Mononuclear cell (primary cell): ENCODE results near the gene MICAL2. TPM values are rescaled to one million over a fixed set of nuclear protein-coding genes. Genes with fewer than 3 reads are reported as not detected.
"Not testable (repeated sequence)": the region's sequence is repeated elsewhere in the genome, so short reads cannot be mapped to it uniquely, and the experiment has no call there.

Experiments
- H3K27me3 ChIP-seq: 2 replicates; pipeline ENCODE4 v1.6.0; 2011; ENCODE audit warnings: low read length, control low read depth; ENCODE audit not compliant: insufficient read depth
- H3K4me1 ChIP-seq: 2 replicates; pipeline ENCODE4 v1.5.1; 2011; ENCODE audit warnings: mild to moderate bottlenecking, low read length, control low read depth; ENCODE audit not compliant: insufficient read depth
- H3K4me3 ChIP-seq: 2 replicates; pipeline ENCODE4 v1.5.1; 2011; ENCODE audit warnings: mild to moderate bottlenecking, low read length, moderate library complexity
- H3K9me3 ChIP-seq: 2 replicates; pipeline ENCODE4 v1.5.1; 2011; ENCODE audit warnings: low read depth, mild to moderate bottlenecking, control low read depth, low read length
- total RNA-seq: library from RNA; depleted of rRNA; stranded (reverse); fragments of >200 nt; gene quantifications from one replicate; pipeline ENCODE4 v1.2.3, GENCODE V29; 2012

The MICAL2 gene
- total RNA-seq, 1 donor = 14.5 TPM

- Histone ChIP-seq H3K27me3 (no peaks in the 10 kb centered on the region), H3K4me3 (no peak overlapping the region), H3K4me1 (peaks cover 20% of the 10 kb centered on the region), H3K9me3 (no peaks in the 10 kb centered on the region)
Measured at GRCh38 chr11:12140186-12140793, 29.9 kb downstream of the MICAL2 start.

GRCh38 chr11:12141283-12141682 is 30.9 kb downstream of the MICAL2 start:
- Histone ChIP-seq H3K4me3 (no peak overlapping the region), H3K4me1 (peaks cover 20% of the 10 kb centered on the region), H3K9me3 (no peaks in the 10 kb centered on the region), H3K27me3 (no peaks in the 10 kb centered on the region)

DNA sequence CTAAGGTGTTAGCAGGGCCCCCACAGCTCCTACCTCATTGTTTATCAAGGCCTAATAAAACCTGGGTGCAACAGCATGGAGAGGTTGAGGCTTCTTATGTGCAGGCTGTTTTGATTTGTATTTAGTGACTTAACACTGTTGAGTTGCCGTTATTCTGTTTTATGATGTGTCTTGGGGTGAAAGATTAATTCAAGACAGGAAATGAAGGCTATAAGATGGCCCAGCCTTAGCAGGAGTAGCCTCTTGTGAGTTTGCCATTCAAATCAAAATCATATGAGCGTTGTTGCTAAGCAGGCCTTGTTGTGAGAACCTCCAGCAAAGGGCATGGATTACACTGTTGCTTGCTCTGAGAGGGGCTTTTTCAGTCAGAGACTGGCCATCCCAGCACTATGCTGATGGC is 31.8 kb downstream of the MICAL2 start:
- Histone ChIP-seq H3K4me3 (no peak overlapping the region), H3K9me3 (no peaks in the 10 kb centered on the region), H3K4me1 (peaks cover 20% of the 10 kb centered on the region), H3K27me3 (no peaks in the 10 kb centered on the region)

DNA sequence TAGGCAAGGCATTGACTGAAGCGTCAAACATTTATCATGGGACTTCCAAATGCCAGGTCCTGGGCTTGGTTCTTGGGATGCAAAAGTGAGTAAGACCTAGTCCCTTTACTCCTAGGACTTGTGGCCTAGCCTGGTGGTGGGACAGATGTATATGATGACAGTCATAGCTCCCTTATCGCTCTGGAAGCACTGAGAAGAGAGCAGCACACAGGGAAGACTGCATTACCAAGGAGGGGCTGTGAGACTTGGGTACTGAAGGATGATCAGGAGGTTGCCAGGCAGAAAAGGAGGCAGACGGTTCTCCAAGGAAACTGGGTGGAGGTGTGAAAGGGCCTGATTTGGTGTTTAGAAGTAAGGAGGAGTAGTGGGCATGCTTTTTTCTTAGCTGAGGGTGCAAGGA is 32.5 kb downstream of the MICAL2 start:
- Histone ChIP-seq H3K9me3 (no peaks in the 10 kb centered on the region), H3K4me3 (no peak overlapping the region), H3K27me3 (no peaks in the 10 kb centered on the region), H3K4me1 (peaks cover 20% of the 10 kb centered on the region)

DNA sequence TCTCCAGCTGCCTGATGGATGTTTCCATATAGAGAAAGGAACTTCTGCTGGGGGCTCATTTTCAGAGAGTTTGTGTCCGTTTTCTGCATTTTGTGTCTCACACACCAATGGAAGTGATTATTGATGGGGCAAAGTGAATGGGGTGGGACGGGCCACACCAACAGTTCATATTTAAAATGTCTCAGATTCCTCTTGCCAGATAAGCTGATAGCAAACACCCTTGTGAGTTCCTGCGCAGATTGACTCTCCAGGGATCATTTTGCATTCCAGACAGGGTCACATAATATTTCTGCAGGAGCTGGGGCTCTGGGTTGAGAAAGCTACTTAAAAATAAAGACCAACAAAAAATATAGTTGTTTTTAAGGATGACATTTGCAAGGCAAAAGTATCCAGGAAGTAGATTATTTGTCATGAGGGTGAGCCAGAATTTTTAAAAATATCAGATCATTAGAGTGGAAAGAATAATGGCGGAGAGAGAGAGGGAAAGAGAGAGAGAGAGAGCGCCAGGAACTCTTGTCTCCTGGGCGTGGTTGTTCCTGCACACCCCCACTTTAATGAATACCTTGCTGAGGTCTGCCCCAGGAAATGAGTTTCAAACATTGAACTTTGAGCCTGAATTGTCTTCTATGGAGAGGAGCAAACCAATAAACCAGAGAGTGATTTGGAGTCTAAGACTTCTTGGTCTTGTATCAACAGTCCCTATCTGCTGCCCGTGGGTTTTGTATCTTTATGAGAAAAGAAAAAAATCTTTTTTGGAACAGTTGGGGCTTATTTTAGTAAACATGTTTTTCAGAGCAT is 33.3 kb downstream of the MICAL2 start:
- Histone ChIP-seq H3K4me1 (peaks cover 20% of the 10 kb centered on the region), H3K4me3 (no peak overlapping the region), H3K27me3 (no peaks in the 10 kb centered on the region), H3K9me3 (no peaks in the 10 kb centered on the region)

DNA sequence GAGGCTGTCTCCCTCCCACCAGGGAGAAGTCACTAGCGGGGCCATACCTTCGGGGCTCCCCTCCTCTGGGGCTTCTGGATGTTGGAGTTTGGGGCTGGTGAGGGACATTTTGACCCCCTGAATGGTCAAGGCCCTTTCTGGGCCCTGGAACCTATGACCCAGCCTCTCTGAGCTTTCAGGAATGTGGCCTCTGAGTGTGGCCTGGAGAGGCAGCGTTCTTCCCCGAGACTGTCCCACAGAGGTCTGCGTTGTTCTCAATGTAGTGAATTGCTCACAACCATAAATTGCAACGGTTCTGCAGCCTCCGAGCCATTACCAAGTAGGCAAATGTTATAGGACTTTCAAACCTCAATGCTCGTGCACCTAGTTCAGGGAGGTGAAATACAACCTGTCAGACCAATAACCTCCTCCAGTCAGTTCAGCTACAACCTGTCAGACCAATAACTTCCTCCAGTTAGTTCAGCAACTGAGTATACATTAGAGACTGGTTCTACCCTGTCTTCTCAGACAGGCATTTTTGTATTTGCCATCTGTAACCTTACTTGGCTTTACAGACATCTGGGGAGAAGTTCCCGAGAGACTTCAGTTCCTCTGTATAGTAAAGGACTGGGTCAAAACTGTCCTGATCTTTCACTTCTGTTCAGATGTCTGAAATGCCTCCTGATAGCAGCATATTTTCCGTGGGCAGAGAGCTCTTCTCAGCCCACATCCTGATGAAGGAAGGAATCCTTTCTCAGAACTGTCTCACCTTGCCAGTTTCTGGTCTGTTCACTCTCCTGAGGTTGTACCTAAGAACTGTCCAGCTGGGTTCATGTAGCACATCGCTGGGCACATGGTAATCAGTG is 34.2 kb downstream of the MICAL2 start:
- H3K4me1 ChIP-seq = peaks cover 20% of the 10 kb centered on the region
- H3K9me3 ChIP-seq = no peaks in the 10 kb centered on the region
- H3K27me3 ChIP-seq = no peaks in the 10 kb centered on the region
- no peak overlapping the region for H3K4me3 ChIP-seq

DNA sequence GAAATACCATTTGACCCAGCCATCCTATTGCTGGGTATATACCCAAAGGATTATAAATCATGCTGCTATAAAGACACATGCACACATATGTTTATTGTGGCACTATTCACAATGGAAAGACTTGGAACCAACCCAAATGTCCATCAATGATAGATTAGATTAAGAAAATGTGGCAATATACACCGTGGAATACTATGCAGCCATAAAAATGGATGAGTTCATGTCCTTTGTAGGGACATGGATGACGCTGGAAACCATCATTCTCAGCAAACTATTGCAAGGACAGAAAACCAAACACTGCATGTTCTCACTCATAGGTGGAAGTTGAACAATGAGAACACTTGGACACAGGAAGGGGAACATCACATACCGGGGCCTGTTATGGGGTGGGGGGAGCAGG is 36.3 kb downstream of the MICAL2 start:
- not testable (repeated sequence) for H3K4me1 ChIP-seq, H3K27me3 ChIP-seq, H3K4me3 ChIP-seq, H3K9me3 ChIP-seq

DNA sequence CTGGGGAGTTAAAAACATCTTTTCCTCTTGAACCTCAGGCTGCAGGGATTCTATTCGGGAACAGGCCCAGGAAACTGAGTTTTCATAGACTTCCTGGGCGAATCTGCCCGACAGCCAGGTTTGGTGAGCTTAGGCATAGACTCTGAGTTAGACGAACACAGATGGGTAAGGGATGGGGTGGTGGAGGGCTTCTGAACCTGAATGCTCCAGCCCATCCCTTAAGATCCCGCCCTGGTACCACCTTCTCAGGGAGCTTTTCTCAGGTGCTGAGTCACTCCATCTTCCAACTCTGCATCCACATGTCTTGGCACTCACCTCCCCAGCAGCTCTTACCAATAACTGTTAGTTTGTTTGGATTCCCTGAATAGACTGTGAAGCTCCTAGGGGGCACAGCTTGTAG is 37.4 kb downstream of the MICAL2 start:
- H3K4me1 ChIP-seq = peaks cover 14% of the 10 kb centered on the region
- no peaks in the 10 kb centered on the region for H3K27me3 ChIP-seq
- no peaks in the 10 kb centered on the region for H3K9me3 ChIP-seq
- H3K4me3 ChIP-seq = no peak overlapping the region

DNA sequence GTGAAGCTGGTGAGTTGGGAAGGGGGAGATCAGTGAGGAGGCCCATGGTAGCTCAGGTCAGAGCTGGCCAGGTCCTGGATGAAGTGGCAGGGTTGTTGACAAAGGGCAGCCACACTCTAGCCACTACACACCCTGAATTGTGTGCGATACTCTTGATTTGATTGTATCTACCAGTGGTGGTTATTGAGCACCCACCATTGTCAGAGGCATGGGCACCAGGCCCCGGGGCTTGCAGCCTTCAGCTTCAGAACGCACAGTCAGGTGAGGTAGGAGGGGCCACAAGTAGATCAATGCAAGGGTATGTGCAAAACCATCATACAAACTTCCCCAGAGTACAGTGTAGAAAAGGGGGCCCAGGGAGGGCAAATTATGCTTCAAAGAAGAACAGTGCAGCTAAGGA is 38.1 kb downstream of the MICAL2 start:
- Histone ChIP-seq H3K9me3 (no peaks in the 10 kb centered on the region), H3K27me3 (no peaks in the 10 kb centered on the region), H3K4me3 (no peak overlapping the region), H3K4me1 (peaks cover 16% of the 10 kb centered on the region)

DNA sequence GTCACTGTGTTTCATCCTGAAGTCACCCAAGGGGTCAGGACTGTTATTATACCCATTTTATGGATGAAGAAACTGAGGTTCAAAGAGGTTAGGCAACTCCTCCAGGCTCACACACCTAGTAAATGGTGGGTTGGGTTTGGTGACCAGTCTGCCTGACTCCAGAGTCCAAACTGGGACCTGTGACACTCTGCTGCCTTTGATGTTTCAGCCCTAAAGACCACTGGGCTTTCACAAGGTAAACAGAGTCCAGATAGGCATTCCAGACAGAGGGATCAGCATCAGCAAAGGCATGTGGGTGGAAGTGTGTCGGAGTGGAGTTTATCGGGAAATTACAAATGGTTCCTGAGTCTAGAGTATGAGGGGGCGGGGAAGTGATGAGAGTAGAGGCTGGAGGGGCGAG is 38.5 kb downstream of the MICAL2 start:
- no peak overlapping the region for H3K4me3 ChIP-seq
- no peaks in the 10 kb centered on the region for H3K9me3 ChIP-seq
- peaks cover 12% of the 10 kb centered on the region for H3K4me1 ChIP-seq
- no peaks in the 10 kb centered on the region for H3K27me3 ChIP-seq

DNA sequence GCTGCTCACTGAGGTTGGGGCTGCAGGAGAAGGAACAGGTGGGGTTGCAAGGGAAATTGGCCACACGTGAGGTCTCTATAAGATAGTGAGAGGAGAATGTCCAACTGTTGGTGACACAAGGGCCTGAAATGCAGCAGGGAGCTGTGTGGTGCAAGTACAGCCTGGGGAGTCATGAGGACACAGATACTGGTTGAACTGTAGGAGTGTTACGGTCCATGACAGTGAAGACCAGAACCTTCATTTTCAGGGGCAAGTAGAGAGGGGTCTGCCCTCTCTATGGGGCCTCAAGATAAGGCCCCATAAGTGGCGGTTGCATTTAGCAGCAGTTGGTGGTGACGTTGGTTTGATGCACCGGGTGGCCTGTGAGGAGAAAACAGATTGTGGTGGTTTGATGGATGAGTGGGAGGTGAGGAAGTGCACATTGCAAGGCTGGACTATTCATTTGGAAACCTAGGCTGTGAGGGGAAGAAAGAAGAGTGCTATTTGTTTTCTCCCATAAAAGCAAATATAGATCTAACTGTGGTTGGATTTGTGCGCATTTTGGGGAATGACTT is 39.4 kb downstream of the MICAL2 start:
- Histone ChIP-seq H3K27me3 (no peaks in the 10 kb centered on the region), H3K9me3 (no peaks in the 10 kb centered on the region), H3K4me3 (no peak overlapping the region), H3K4me1 (peaks cover 7% of the 10 kb centered on the region)

- peaks cover 11% of the 10 kb centered on the region for H3K4me1 ChIP-seq
- no peak overlapping the region for H3K4me3 ChIP-seq
- H3K27me3 ChIP-seq = no peaks in the 10 kb centered on the region
- H3K9me3 ChIP-seq = no peaks in the 10 kb centered on the region
Measured at GRCh38 chr11:12150831-12151382, 40.5 kb downstream of the MICAL2 start.

DNA sequence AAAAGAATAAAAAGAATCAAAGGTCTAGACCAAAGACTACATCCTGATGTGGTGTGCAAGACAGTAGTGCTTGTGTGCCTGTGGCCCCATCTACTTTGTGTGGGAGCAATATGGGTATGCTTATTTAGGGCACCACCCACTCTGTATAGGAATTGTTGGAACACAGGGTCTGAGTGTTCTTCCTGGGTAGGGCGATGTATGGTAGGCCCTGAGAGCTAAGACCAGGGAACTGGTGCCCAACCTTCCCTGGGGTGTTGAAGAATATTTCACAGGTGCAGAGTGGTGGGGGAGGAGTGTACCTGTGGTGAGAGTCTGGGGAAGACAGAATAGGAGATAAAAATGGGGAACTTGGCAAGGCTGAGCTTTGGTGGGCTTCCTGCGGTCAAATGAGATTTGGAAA is 41.9 kb downstream of the MICAL2 start:
- no peaks in the 10 kb centered on the region for H3K9me3 ChIP-seq
- H3K4me1 ChIP-seq = peaks cover 25% of the 10 kb centered on the region
- no peak overlapping the region for H3K4me3 ChIP-seq
- no peaks in the 10 kb centered on the region for H3K27me3 ChIP-seq

DNA sequence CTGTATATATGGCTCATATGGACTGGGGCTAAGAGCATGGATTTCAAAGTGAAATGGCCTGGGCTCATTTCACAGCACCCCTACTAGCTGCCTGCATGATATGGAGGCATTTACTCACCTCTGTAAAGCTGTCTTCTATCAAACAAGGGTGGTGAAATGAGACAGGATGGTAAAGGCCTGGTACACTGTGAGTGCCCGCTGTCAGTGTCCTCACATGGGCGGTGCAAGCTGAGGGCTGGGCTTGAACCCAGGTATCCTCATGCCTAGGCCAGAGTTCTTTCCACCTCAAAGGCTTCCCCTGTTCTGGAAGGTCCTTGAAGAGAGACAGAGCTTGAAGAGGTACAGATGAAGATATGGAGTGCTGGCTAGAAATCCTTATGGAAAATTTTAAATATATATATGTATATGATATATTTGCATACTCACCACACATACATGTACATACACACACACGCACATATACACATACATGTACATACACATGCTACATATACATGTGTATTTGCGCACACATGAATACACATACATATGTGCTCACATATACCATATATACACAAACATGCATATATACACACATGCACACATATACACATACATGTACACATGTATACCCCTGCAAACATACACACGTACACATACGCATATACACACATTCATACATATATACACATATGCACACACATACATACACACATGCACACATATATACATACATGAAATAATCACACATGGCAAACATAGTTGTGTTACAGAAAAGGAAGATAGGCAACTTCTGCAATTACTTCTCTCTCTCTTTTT is 44.7 kb downstream of the MICAL2 start:
- Histone ChIP-seq H3K27me3 (no peaks in the 10 kb centered on the region), H3K9me3 (no peaks in the 10 kb centered on the region), H3K4me1 (peaks cover 53% of the 10 kb centered on the region), H3K4me3 (no peak overlapping the region)
